ENCODE results near the gene IMMP2L. TPM values are rescaled to one million over a fixed set of nuclear protein-coding genes. Genes with fewer than 3 reads are reported as not detected.

The IMMP2L gene
- total RNA-seq, 1 donor from 2014 or later: 59.6 TPM

- H3K36me3 Mint-ChIP-seq: no peaks in the 10 kb centered on the region
- H3K27me3 Mint-ChIP-seq (ENCODE audit: low read depth): no peaks in the 10 kb centered on the region
- no peak overlapping the region for H3K27ac Mint-ChIP-seq
- H3K4me1 Mint-ChIP-seq: peaks cover 36% of the 10 kb centered on the region
- H3K4me3 Mint-ChIP-seq: no peak overlapping the region
- TF ChIP-seq CTCF (IDR thresholded peaks at IDR 0.05; ENCODE audit: unreplicated experiment): no peak
- no peaks in the 10 kb centered on the region for H3K9me3 Mint-ChIP-seq
- DNase-seq (ENCODE audit: low spot score in 2 of 2, unreplicated experiment in 2 of 2): no peak
Observed at GRCh38 chr7:111029574-111030251, 532.6 kb downstream of the IMMP2L start.

- TF ChIP-seq CTCF (IDR thresholded peaks at IDR 0.05; ENCODE audit: unreplicated experiment): no peak
- H3K9me3 Mint-ChIP-seq: no peaks in the 10 kb centered on the region
- no peaks in the 10 kb centered on the region for H3K36me3 Mint-ChIP-seq
- H3K4me1 Mint-ChIP-seq: peaks cover 36% of the 10 kb centered on the region
- H3K27me3 Mint-ChIP-seq (ENCODE audit: low read depth): no peaks in the 10 kb centered on the region
- H3K27ac Mint-ChIP-seq: no peak overlapping the region
- no peak for DNase-seq (ENCODE audit: low spot score in 2 of 2, unreplicated experiment in 2 of 2)
- H3K4me3 Mint-ChIP-seq: no peak overlapping the region
Observed at GRCh38 chr7:111029141-111029572, 533.1 kb downstream of the IMMP2L start.

GRCh38 chr7:111027396-111027795 is 534.9 kb downstream of the IMMP2L start:
- Mint-ChIP-seq H3K4me3 (no peak overlapping the region), H3K36me3 (no peaks in the 10 kb centered on the region), H3K27ac (no peak overlapping the region), H3K4me1 (peaks cover 36% of the 10 kb centered on the region), H3K9me3 (no peaks in the 10 kb centered on the region), H3K27me3 (ENCODE audit: low read depth) (no peaks in the 10 kb centered on the region)
- TF ChIP-seq CTCF (IDR thresholded peaks at IDR 0.05; ENCODE audit: unreplicated experiment): no peak
- no peak for DNase-seq (ENCODE audit: low spot score in 2 of 2, unreplicated experiment in 2 of 2)

- peaks cover 2% of the 10 kb centered on the region for H3K36me3 Mint-ChIP-seq
- peaks cover 4% of the 10 kb centered on the region for H3K9me3 Mint-ChIP-seq
- H3K4me1 Mint-ChIP-seq: peaks cover 36% of the 10 kb centered on the region
- no peak overlapping the region for H3K27ac Mint-ChIP-seq
- no peak for DNase-seq (ENCODE audit: low spot score in 2 of 2, unreplicated experiment in 2 of 2)
- no peak for TF ChIP-seq CTCF (IDR thresholded peaks at IDR 0.05; ENCODE audit: unreplicated experiment)
- no peaks in the 10 kb centered on the region for H3K27me3 Mint-ChIP-seq (ENCODE audit: low read depth)
- H3K4me3 Mint-ChIP-seq: no peak overlapping the region
Observed at GRCh38 chr7:111026806-111027205, 535.5 kb downstream of the IMMP2L start.

GRCh38 chr7:111026343-111026742 is 535.9 kb downstream of the IMMP2L start:
- Mint-ChIP-seq H3K9me3 (peaks cover 6% of the 10 kb centered on the region), H3K27ac (no peak overlapping the region), H3K4me1 (peaks cover 36% of the 10 kb centered on the region), H3K27me3 (ENCODE audit: low read depth) (no peaks in the 10 kb centered on the region), H3K36me3 (peaks cover 4% of the 10 kb centered on the region), H3K4me3 (no peak overlapping the region)
- no peak for TF ChIP-seq CTCF (IDR thresholded peaks at IDR 0.05; ENCODE audit: unreplicated experiment)
- DNase-seq (ENCODE audit: low spot score in 2 of 2, unreplicated experiment in 2 of 2): no peak

Measured in mesothelial cell of epicardium (in vitro differentiated cells).